ENCODE data around the gene MAST4. TPM values are rescaled to one million over a fixed set of nuclear protein-coding genes. Genes with fewer than 3 reads are reported as not detected.

The MAST4 gene
- total and polyA plus RNA-seq, 2 of the 13 experiments (the other 11 are each of a cell fraction or from before 2014, with no cell fraction given), result 3.4 to 3.7 TPM

GRCh38 chr5:66769839-66770617 is 173.8 kb downstream of the MAST4 start:
- Histone ChIP-seq H3K9ac (ENCODE audit: insufficient read depth, low read depth, low read length) (no peak overlapping the region), H3K27me3 (ENCODE audit: control insufficient read depth in 1 of 2, insufficient read depth in 2 of 2, low read length in 2 of 2) (no peaks in the 10 kb centered on the region; a peak in 1 of 5 replicates), H3K4me3 (replicated peaks in 1 of 3; ENCODE audit: insufficient read depth in 1 of 3, low read depth in 2 of 3, low read length in 3 of 3) (no peak overlapping the region), H3K4me2 (ENCODE audit: low read depth, low read length) (no peak overlapping the region), H3K27ac (ENCODE audit: extremely low read length, insufficient read depth, low read length) (no peak overlapping the region), H3K4me1 (ENCODE audit: insufficient read depth, low read length) (no peaks in the 10 kb centered on the region), H2AFZ (ENCODE audit: low read length) (no peak overlapping the region), H3K36me3 (replicated peaks in 1 of 2; ENCODE audit: control insufficient read depth in 1 of 2, insufficient read depth in 2 of 2, low read length in 2 of 2) (no peaks in the 10 kb centered on the region), H4K20me1 (ENCODE audit: insufficient read depth, low read length) (no peaks in the 10 kb centered on the region), H3K9me3 (ENCODE audit: low read length) (no peaks in the 10 kb centered on the region), H3K79me2 (ENCODE audit: insufficient read depth, low read length) (no peaks in the 10 kb centered on the region)
- WGBS (ENCODE audit: low lambda C conversion rate), result 14% methylated on average over 8 of the region's 8 CpGs
- no TSS peak for BruUV-seq (replicated peaks)
- FAIRE-seq, result no peak
- peak; percentile 5 for DNase-seq (ENCODE audit: low spot score)
- ChIA-PET POLR2A (no interaction called here), CTCF (ENCODE audit: low intra/inter-chr PET ratio, low total read pairs) (interaction anchor here (1.1 kb wide), 1 partner anchor 464 kb away, joined by 3 read pairs; no protein-coding TSS in a partner anchor)
- intact Hi-C loops (cut with micrococcal nuclease; ENCODE audit: unreplicated experiment), result loop anchor here (1.0 kb wide), 1 partner anchor 463 kb away; no protein-coding TSS in a partner anchor
- in situ Hi-C loops (cut with HindIII; ENCODE audit: extremely low pct_ligation_motif_present, low pct_unique_long_range_greater_than_20kb), result no loop called here
- peak; percentile 49; the same call in 2 of the 3 replicates for ATAC-seq
- TF ChIP-seq CTCF (CRISPR knock-in tag; IDR thresholded peaks at IDR 0.05), result peak; percentile 62
- no peak for TF ChIP-seq ZNF234 (CRISPR knock-in tag; conservative IDR thresholded peaks at IDR 0.05)
- TF ChIP-seq ZNF367 (CRISPR knock-in tag; IDR thresholded peaks at IDR 0.05; ENCODE audit: borderline replicate concordance), result no peak
- TF ChIP-seq U2AF1 (optimal IDR thresholded peaks at IDR 0.05; ENCODE audit: low read depth, low read length), result no peak
- no peak for TF ChIP-seq ZNF280D (CRISPR knock-in tag; IDR thresholded peaks at IDR 0.05)
- TF ChIP-seq ZBED4 (CRISPR knock-in tag; IDR thresholded peaks at IDR 0.05; ENCODE audit: borderline replicate concordance), result no peak
- no peak for TF ChIP-seq TFE3 (CRISPR knock-in tag; IDR thresholded peaks at IDR 0.05)
- TF ChIP-seq ELF1 (CRISPR knock-in tag; IDR thresholded peaks at IDR 0.05), result no peak
- TF ChIP-seq TBX3 (IDR thresholded peaks at IDR 0.05; ENCODE audit: borderline replicate concordance), result no peak
- TF ChIP-seq ZBTB39 (CRISPR knock-in tag; IDR thresholded peaks at IDR 0.05), result no peak

Data from HepG2 (cell line).